ENCODE results near the gene GRM7. TPM values are rescaled to one million over a fixed set of nuclear protein-coding genes. Genes with fewer than 3 reads are reported as not detected.

The GRM7 gene
- total and polyA plus RNA-seq, 2 of the 4 experiments (the other 2 are of a cell fraction), result not detected

DNA sequence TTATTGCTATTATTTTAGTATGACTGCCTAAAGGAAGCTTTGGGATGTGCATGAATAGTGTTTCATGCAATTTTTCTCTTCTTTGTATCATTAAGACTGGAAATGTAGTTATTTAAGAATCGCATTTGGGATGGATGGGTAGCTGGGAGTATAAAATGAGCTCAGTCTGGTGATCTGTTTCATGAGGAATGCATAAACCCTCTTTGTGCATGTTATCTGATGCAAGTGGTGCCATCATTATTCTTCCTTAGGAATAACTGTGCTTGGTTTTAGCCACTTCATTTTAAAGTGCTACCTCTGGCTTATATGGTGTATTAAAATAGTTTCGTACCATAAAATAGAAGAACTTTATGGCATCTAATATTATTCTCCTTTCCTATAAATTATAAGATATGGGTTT lies 535.6 kb downstream of the GRM7 start:
- Histone ChIP-seq H2AK9ac (replicated peaks; ENCODE audit: low read depth, low read length, poor library complexity) (no peak overlapping the region), H3K18ac (ENCODE audit: low read depth, low read length) (no peak overlapping the region), H3K23ac (ENCODE audit: low read depth, low read length) (no peak overlapping the region), H2AFZ (replicated peaks; ENCODE audit: low read length, poor library complexity) (no peak overlapping the region), H2BK120ac (ENCODE audit: low read depth, low read length) (no peak overlapping the region), H3K4me2 (ENCODE audit: low read depth, low read length) (no peak overlapping the region), H2AK5ac (ENCODE audit: low read depth, low read length) (no peak overlapping the region), H2BK5ac (ENCODE audit: low read depth, low read length, poor library complexity, severe bottlenecking) (no peak overlapping the region), H3K4me3 (ENCODE audit: insufficient read depth, low read depth, low read length) (no peak overlapping the region), H3K27me3 (ENCODE audit: control insufficient read depth, insufficient read depth, low read length) (no peaks in the 10 kb centered on the region), H3K9me3 (ENCODE audit: control insufficient read depth, insufficient read depth, low read length) (peaks cover 21% of the 10 kb centered on the region), H4K91ac (ENCODE audit: insufficient read depth, low read depth, low read length) (no peak overlapping the region), H2BK15ac (ENCODE audit: low read depth, low read length) (no peak overlapping the region), H3K4ac (ENCODE audit: low read depth, low read length) (no peak overlapping the region), H3K27ac (ENCODE audit: insufficient read depth, low read length) (no peak overlapping the region), H3K9me1 (ENCODE audit: insufficient read depth, low read length) (no peaks in the 10 kb centered on the region), H3K79me1 (ENCODE audit: low read depth in 1 of 2, low read length in 2 of 2) (no peaks in the 10 kb centered on the region), H4K20me1 (ENCODE audit: insufficient read depth, low read length) (no peaks in the 10 kb centered on the region), H4K5ac (ENCODE audit: low read depth, low read length) (no peak overlapping the region), H3K9ac (ENCODE audit: low read depth, low read length) (no peak overlapping the region), H3K56ac (ENCODE audit: extremely low read depth, insufficient read depth, low read length) (no peak overlapping the region), H3K4me1 (ENCODE audit: control insufficient read depth, insufficient read depth, low read length) (no peaks in the 10 kb centered on the region), H3K14ac (replicated peaks; ENCODE audit: low read depth, low read length) (no peak overlapping the region), H2BK20ac (ENCODE audit: low read depth, low read length) (no peak overlapping the region), H4K8ac (ENCODE audit: low read depth in 2 of 2, low read length in 2 of 2) (no peak overlapping the region), H3K36me3 (ENCODE audit: control insufficient read depth, insufficient read depth, low read length) (no peaks in the 10 kb centered on the region)
- intact Hi-C loops (cut with micrococcal nuclease), result no loop called here
- ATAC-seq (ENCODE audit: low read depth) (no peak), DNase-seq (no peak)
- dilution Hi-C loops (cut with HindIII; ENCODE audit: low sequenced_read_pairs, unreplicated experiment), result no loop called here
- POLR2A ChIA-PET (ENCODE audit: unreplicated experiment), result no interaction called here
- TF ChIP-seq CHD1 (IDR thresholded peaks at IDR 0.05; ENCODE audit: low read depth, low read length), result no peak
- no peak for TF ChIP-seq SMC3 (IDR thresholded peaks at IDR 0.05; ENCODE audit: low read depth, low read length)
- BruUV-seq (replicated peaks), result no TSS peak
- no CpG with 5 or more reads among the region's 2 CpGs for WGBS, 2 experiments (ENCODE audit: extremely low coverage in 2 of 2, insufficient read length in 1 of 2)
- in situ Hi-C loops (cut with MboI; ENCODE audit: low sequenced_read_pairs), result no loop called here
- CTCF ChIA-PET, result no interaction called here

All from IMR-90 (cell line).